HG03558 (cell line): ENCODE results near the gene CDC26.

Experiments used
- ATAC-seq: cut with Tn5 transposase; IDR thresholded peaks from one replicate; pipeline ENCODE4 v1.9.1; 2021; ENCODE audit warnings: moderate number of reproducible peaks; ENCODE audit not compliant: unreplicated experiment; ENCODE audit errors: extremely low read depth

CDC26 gene

DNA sequence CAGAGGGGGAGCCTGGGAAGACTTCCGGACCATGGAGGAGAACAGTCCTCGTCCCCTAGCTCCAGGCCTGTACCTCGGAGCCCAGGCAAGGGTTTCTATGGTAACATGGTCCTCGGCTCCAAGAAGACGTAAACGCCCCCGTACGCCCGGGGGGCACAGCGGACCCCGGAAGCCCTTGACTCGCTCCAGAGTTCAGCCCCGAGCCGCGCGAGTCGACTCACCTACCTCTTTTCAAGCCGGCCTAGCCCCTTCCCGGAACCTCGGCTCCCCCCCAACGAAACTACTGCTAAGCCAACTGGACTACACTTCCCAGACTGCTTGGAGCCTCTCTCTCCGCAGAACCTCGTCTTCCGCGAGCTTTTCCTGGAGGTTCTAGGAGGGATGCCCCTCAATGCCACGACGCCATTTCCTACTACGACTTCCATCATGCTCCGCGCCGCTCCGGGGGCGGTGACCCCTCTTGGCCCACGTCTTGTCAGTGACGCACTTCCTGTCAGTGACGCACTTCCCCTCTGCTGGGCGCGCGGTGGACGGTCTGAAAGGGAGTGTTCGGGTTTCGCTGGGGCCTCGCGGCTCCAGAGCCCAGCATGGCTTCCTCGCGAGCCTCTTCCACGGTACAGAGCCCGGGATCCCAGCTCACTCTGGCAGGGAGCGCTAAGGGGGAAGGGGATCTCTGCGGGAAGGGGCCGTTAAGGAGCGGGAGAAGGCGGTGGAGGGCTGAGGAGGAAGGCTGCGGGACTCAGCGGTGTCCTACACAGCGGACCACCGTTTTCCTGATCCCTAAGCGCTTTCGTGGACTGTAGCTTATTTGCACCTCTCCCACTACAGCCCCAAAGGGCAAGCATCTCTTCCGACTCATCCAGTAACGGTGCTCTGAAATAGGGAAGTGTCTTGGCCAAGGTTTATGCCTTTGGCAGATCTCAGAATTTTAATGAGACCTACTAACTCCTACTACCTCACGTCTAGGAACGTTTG, at the start of gene CDC26, which contains the start of gene PRPF4:
TSS of gene CDC26 (minus strand) at position 416 of the 975 bp plus-strand sequence. CDS start 3,065 bp downstream, outside the sequence.
TSS of gene PRPF4 (plus strand) at position 502 of the 975 bp plus-strand sequence. CDS start at position 588, 86 bp downstream.
- peak; percentile 96 for ATAC-seq

DNA sequence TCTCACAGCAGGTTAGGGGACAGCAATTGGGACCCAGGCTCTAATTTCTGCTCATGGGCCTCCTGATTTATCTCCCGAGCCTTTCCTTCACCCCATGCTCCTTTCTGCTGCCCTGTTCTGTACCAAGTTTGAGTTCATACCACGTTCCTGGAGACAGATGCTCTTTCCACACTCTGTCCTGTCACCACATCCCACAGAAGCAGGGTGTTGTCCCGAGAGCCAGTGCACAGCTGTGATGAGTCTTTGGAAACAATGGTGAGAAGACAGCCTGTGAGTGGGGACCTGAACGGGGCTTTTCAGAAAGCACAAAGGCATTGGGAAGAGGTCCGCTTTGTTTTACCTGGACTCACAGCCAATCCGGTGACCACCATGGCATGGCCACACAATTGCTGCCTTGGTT, 47.3 kb upstream of the CDC26 start:
- no peak for ATAC-seq

DNA sequence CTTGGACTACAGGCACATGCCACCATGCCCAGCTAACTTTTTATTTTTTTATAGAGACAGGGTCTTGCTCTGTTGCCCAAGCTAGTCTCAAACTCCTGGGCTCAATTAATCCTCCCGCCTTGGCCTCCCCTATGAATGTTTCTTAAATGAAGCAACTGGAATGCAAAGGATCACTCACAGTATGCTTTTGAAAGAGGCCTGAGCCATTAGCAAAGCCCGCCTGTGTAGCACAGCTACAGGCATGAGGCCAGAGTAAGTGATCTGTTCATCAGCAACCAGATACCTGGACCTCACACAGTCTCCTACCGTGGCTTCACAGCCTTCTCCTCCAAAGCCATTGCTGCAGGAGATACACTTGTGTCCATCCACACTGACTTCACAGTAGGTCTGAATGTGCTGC, 44.7 kb upstream of the CDC26 start:
- ATAC-seq, result no peak

DNA sequence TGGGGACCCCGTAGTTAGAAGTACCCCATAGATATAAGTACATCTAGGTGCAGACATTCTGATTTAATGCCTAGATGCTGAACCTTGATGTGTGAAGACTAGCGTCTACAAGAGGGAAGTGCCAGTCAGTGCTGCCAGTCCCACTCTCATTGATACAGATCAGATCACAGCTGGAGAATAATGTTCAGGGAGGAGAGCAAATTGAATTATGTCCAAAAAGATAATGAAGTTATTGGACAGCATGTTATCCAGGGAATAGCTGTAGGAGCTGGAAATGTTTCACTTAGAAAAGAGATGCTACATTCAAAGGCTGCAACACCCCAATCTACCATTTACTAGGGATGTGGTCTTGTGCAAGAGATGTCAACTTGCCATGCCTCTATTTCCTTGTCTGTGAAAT, 43.7 kb upstream of the CDC26 start:
- no peak for ATAC-seq

DNA sequence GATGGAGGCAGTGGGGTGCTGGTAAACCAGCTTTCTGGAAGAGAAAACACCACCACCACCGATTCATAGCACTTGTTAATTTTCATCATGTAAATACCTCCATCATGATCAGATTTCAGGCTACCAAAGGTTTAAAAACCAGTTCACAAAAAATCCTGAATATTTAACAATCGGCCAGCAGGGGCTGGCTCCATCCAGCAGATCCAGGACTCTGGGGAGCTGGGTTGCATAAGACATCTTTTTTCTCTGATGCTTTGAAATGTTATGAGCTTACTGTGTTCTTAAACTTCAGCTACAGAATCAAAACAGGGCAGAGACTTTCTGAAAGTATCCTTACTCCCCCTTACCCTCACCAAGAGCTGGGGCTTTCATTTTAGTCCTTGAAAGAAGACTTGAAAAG, 42.4 kb upstream of the CDC26 start:
- ATAC-seq, result no peak

DNA sequence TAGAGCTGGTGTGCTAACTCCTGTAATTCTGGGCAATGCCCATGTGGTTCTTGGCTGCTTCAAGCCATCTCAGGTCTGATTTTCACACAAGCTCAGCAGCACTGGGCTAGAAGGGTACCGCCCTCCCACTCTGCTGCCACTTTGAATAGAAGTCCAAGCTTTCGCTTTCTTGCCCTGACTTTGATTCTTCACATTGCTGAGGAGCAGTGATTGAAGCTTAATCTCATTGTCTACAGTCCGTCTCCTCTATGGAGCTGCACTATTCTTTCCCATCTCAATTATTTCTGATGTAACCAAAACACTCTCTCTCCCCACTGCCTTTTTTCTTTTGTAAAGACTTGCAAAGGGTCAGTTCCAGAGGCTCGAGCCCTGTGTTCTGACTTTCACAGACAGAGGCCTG, 40.7 kb upstream of the CDC26 start:
- ATAC-seq, result no peak

DNA sequence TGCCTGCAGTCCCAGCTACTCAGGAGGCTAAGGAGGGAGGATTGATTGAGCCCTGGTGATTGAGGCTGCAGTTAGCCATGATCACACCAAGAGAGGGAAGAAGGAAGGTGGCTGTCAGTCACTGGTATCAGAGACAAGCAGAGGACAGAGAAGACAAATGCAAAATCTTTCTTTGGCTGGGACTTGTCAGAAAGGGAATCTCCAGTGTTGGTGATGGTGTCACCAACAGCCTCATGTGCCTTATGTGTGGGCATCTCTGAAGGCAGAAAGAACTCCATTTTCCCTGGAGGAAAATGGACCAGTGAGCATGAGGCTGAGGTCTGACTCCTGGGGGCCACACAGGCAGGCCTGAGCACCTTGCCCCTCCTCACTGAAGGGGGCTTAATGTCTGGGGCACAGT, 39.9 kb upstream of the CDC26 start:
- ATAC-seq, result no peak

DNA sequence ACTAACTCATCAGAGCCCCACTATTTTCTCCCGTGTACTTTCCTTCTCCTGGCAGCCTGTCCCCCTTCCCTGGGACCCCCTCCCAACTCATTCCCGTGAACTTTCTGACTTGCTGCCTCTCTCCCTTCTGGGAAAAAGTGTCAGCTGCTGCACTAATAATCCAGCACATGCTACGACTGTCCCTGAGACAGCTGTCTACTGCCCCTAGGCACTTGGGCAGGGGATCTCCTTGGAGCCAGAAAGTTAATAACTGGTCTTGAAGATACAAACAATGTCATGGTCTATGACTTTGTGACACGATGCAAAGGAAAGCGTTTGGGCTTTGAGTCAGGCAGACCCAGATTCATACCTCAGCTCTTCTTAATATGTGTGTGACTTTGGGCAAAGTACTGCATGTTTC, 37.9 kb upstream of the CDC26 start:
- ATAC-seq, result no peak

DNA sequence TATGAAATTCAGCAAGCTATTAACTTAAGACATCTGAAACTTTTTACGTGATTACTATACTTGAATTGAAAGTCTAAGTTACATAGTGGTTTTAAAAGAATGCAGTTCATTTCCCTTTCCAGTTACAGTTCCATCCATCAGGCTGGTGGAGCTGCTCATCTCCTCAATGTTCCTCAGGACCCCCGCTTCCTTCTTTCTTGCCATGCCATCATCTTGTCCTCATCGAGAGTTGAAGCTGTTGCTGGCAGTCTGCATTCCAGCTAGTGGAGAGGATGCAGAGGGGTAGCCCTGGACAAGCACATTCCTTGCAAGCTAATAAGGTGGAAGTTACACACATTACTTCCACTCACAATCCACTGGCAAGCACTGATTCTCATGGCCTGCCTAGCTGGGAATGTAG, 36.6 kb upstream of the CDC26 start:
- ATAC-seq, result no peak

DNA sequence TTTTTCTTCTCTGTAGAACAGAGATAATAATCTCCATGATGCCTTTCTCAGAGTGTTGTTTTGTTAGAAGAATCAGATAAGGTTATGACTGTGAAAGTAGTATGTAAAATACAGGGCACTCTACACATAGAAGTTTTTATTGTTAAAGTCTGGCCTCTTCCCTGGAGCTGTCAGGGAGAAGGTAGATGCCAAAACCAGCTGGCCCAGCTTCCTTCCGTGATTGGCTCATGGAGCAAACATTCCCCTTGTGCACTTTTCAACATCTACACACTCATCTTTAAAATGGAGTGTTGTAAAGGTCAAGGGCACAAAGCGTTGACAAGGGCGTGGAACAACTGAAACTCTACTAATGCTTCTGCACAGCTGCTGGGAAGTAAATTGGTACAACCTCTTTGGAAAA, 35.2 kb upstream of the CDC26 start:
- no peak for ATAC-seq

DNA sequence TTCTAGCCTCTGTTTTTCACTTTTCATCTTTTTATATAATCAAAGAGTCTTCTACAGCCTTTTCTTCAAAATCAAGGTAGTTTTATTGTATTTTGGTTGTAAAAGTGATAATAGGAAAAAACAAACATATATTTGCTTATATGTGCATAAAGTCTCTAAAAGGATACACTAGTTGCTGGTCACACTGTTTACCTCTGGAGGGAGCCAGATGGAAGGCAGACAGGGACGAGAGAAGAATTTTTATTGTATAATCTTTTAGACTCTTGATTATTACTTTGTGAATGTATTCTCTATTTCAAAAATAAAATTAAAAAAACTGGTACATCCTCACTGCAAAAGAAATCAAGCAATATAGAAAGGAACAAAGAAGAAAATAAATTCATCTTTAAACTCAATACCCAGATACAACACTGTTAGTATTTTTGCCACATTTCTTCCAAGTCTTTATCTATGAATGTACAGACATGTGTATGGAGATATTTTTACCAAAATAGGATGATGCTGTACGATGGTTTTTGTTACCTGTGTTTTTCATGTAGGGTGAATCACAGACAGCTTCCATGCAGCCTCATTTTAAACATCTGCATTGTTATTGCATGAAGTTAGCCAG, 33.9 kb upstream of the CDC26 start:
- no peak for ATAC-seq

DNA sequence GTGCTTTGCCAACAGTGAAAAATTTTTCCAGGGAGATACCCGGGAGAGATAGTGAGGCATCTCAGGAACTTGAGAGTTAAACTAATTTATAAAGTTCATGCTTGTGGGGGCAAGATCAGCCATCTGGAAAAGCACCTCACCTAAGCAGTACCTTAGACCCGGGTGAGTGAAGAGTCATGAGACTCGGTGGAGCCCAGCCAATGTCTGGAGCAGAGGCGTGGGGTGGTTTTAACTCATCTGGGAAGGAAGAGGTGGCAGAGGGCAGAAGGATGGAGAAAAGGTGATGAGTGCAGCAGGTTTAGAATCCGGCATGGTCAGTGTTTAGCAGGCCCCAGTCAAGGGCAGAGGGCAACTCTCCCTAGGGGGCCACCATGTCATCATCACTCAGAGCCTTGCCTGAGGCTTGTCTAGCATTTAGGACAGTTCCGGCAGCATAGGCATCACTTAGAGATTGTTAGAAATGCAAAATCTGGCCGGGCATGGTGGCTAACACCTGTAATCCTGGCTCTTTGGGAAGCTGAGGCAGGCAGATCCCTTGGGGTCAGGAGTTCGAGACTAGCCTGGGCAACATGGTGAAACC, 32.1 kb upstream of the CDC26 start:
- no peak for ATAC-seq

DNA sequence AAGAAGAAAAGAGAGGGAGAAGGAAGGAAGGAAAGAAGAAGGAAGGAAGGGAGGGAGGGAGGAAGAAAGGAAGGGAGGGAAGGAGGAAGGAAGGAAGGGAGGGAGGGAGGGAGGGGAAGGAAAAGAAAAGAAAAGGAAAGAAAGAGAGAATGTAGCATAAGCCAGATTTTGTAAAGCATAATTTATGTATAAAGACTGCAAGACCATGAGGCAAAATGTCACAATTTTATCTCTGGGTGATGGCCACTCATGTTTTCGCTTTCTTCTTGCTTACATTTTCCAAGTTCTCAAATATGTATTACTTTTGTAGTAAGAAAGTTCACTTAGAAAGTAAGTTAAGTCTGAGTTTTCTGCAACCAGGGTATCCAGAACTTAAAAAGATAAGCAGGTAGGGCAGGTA, 31.2 kb upstream of the CDC26 start:
- ATAC-seq, result no peak

DNA sequence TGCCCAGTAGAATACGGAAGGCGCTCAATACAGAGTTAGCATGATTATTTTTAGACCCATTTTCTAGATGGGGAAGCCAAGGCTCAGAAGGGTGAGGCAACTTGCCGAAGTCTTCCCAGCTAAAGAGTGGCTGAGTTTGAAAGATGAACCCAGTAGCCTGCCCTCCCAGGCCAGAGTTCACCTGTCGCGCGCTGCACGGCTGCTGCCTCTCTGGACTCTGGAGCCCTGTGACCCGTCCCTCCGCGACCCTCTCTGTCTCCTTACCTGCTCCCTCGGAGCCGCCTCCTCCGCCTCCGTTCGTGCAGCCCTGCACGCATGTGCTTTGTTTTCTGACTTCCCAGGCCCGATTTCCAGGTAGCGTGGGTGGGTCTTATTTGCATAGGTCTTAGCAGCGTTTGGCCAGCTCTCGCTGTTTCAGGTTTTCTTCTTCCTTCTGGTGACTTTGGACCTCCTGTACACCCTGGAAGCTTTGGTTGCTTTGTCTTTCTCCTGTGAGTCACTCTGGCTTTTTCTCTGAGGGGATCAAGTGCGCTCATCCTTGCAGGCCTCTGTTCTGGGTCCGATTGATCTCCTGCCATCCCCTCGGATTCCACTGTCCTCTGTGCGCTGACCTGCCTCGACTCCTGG, 27.5 kb upstream of the CDC26 start, which contains the start of gene RNF183:
TSS of gene RNF183 (minus strand) at position 585 of the 627 bp plus-strand sequence. CDS start 5,192 bp downstream, outside the sequence.
- no peak for ATAC-seq

DNA sequence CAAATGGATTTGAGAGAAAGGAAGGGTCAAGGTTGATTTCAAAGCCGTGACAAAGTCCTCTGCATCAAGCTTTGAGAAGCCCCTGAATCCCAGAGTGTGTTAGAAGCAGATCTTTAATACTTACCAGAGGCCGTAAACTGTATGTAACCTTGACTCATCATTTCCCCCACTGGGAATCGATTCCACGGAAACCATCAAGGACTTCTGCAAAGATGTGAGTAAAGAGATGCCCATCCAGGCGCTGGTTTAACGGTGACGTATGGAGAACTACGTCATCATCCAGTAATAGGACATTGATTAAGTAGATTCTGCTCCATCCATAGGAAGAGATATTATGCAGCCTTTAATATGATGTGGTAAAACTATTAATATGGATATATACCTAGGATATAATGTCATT, 26.2 kb upstream of the CDC26 start:
- ATAC-seq, result no peak

DNA sequence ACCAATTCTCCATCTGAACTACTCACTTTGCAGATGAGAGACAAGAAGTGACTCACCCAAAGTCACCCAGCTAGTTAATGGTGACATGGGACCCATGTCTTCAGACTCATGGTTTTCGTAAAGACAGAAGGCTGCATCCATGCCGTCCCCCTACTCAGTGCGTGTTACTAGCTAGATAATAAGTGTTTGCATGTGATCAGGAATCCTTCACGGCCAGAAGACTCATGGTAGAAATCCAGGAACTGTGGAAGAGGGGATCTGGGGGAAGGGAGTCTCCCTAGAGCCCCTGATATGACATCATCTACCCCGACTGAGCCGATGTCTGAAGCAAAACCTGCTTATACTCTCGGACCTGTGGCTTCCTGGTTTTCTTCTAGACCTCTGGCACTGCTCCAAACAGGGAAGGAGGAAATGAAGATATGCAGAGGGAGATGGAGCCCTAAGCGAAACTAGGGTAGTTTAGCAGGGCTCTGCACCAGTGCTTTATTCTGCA, 24.5 kb upstream of the CDC26 start:
- no peak for ATAC-seq

DNA sequence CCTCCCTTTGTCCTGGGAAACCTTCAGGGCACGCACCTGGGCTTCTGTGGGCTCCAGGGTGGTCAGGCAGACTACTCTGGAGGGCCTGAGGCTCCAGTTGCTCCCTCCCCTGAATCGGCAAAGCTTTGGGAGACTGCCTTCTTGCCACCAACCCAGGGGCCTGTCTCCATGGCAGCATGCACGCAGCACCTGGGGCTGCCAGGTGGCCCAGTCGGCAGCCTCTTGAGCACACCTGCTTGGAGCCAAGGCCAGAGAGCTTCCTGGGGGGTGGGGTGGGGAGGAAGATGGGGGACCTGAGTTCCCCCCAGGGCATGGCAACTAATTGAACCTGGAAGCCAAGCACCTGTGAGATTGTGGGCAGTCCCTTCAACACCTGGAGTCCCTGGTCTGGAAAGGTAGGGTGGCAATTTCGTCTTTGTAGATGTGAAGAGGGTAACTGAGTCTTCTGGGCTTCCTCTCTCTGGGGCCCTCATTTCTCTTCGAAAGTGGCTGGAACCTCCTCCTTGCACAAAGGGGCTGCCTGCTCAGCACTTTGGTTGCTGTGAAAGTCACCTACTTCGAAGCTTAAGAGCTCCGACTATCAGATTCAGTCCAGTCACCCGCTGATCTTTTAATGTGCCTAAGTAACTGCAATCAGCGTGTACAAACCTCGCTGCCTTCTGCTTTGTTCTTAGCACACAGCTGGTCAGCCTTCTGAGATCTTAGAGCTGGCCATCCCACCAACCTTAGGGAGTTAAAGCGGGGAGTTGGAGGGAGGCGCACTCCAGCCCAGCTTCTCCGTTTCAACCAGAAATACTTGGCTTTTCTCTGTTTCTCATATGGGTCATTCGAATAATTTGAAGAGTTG, 23.8 kb upstream of the CDC26 start:
- no peak for ATAC-seq

DNA sequence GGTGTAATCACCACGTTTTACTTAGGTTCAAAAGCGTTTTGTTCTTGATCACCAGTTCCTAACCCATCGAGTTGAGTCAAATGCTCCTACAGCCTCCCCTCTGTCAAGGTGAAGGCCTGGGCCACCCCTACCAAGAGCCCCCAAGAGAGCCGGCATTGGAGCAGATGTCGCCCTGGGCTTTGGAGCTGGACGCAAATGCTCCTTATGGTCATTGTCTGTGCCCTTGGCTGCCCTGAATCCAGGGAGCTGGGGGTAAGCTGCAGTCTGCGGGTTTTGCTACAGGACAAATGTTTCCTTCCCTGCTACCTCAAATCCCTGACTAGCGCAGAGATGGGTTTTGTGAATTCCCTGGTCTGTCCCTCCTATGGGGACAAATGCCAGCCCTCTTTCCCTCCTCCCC, 22.9 kb upstream of the CDC26 start:
- no peak for ATAC-seq

DNA sequence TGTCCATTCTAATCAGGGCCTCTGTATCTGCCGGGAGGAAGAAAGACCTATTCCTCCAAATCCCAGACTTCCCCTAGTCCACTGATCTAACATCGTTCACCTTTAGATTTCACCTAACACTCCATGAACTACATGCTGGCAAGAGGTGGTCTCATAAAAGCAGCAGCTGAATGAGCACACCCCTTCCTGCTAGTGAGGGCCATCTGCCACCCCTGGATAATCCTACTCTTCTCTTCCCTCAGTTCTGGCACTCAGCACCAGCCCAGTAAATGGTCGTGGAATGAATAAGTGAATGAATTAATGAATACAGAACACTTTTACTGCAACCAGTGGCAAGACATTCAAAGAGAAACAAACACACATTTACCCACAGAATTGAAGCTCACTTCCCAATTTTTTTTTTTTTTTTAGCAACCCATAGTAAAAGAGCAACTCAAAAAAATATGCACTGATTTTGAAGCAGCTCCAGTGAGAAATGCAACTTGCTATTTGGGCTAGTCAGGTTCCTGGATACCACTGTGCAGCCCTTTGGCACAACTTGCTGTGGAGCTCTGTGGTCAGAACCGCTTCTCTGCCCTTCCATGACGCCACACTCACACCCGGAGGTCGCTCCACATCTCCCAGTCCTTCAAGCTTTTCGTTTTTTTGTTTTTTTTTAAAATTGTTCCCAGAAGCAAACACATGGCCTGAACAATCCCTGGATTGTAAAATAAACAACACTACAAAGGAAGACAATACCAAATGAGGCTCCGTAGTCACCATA, 21.6 kb upstream of the CDC26 start:
- no peak for ATAC-seq
